ENCODE measurements around the gene C5orf22.
"Not testable (repeated sequence)": the region's sequence is repeated elsewhere in the genome, so short reads cannot be mapped to it uniquely, and the experiment has no call there.

C5orf22 gene
- long read RNA-seq, donor 1, partial matches to known transcripts, result 0 of 4 reads
- long read RNA-seq, donor 1, other reads (novel, unspliced or antisense), result 0 of 4 reads
- long read RNA-seq, donor 2, partial matches to known transcripts, result 0 of 1 reads
- long read RNA-seq, donor 2, other reads (novel, unspliced or antisense), result 0 of 1 reads
- long read RNA-seq, donor 3, partial matches to known transcripts, result 0 of 4 reads
- long read RNA-seq, donor 3, other reads (novel, unspliced or antisense), result 0 of 4 reads
- long read RNA-seq, donor 4, partial matches to known transcripts, result 0 of 5 reads
- long read RNA-seq, donor 4, other reads (novel, unspliced or antisense), result 0 of 5 reads
- long read RNA-seq, donor 5, partial matches to known transcripts, result 0 of 2 reads
- long read RNA-seq, donor 5, other reads (novel, unspliced or antisense), result 0 of 2 reads
- long read RNA-seq, donor 6, partial matches to known transcripts, result 0 of 2 reads
- long read RNA-seq, donor 6, other reads (novel, unspliced or antisense), result 0 of 2 reads
- long read RNA-seq, donor 7, transcript C5orf22-201 (9 exons, 3,612 nt), result major isoform, 5 of 7 reads
- long read RNA-seq, donor 7, partial matches to known transcripts, result 0 of 7 reads
- long read RNA-seq, donor 7, other reads (novel, unspliced or antisense), result 0 of 7 reads
- long read RNA-seq, donor 8, partial matches to known transcripts, result 0 of 3 reads
- long read RNA-seq, donor 8, other reads (novel, unspliced or antisense), result 0 of 3 reads

GRCh38 chr5:31531888-31532547 lies at the start of gene C5orf22, which contains the start of gene DROSHA:
C5orf22 (plus strand) TSS chr5:31532301; CDS start chr5:31532393, 92 bp downstream.
DROSHA (minus strand) TSS chr5:31532093; CDS start chr5:31529059, 3,034 bp downstream.
- DNase-seq, result peak; percentile 85

GRCh38 chr5:31485376-31486207 lies 46.5 kb upstream of the C5orf22 start:
- DNase-seq, result peak; percentile 29

GRCh38 chr5:31486441-31486840 lies 45.7 kb upstream of the C5orf22 start:
- no peak for DNase-seq

- no peak for DNase-seq
These were observed 44.6 kb upstream of the C5orf22 start for GRCh38 chr5:31487506-31487905.

- DNase-seq, result no peak
These were observed 39.2 kb upstream of the C5orf22 start for GRCh38 chr5:31492869-31493268.

GRCh38 chr5:31495336-31495735 lies 36.8 kb upstream of the C5orf22 start:
- no peak for DNase-seq

- DNase-seq, result no peak
These were observed 35.8 kb upstream of the C5orf22 start for GRCh38 chr5:31496301-31496700.

GRCh38 chr5:31496891-31497290 lies 35.2 kb upstream of the C5orf22 start:
- no peak for DNase-seq

GRCh38 chr5:31500256-31500655 lies 31.8 kb upstream of the C5orf22 start:
- no peak for DNase-seq

- no peak for DNase-seq
These were observed 29.6 kb upstream of the C5orf22 start for GRCh38 chr5:31502506-31502905.

- DNase-seq, result no peak
These were observed 27.6 kb upstream of the C5orf22 start for GRCh38 chr5:31504529-31504928.

GRCh38 chr5:31511305-31511704 lies 20.8 kb upstream of the C5orf22 start:
- DNase-seq, result no peak

GRCh38 chr5:31516802-31517201 lies 15.3 kb upstream of the C5orf22 start:
- DNase-seq, result no peak

- DNase-seq, result no peak
These were observed 9.1 kb upstream of the C5orf22 start for GRCh38 chr5:31523041-31523440.

- no peak for DNase-seq
These were observed 1.4 kb upstream of the C5orf22 start for GRCh38 chr5:31530541-31531265.

GRCh38 chr5:31531543-31531887 lies 586 bp upstream of the C5orf22 start:
- no peak for DNase-seq

GRCh38 chr5:31534527-31535046 lies 2.5 kb downstream of the C5orf22 start:
- DNase-seq, result no peak

- no peak for DNase-seq
These were observed 4.8 kb downstream of the C5orf22 start for GRCh38 chr5:31536873-31537272.

GRCh38 chr5:31537349-31537748 lies 5.2 kb downstream of the C5orf22 start:
- DNase-seq, result no peak

GRCh38 chr5:31537851-31538250 lies 5.8 kb downstream of the C5orf22 start:
- DNase-seq, result no peak

GRCh38 chr5:31549114-31549513 lies 17.0 kb downstream of the C5orf22 start:
- DNase-seq, result not testable (repeated sequence)

Measured in right kidney (tissue), 9 donors.